Lower lobe of right lung (tissue), 2 donors: ENCODE data around the gene ALKBH3. TPM values are rescaled to one million over a fixed set of nuclear protein-coding genes. Genes with fewer than 3 reads are reported as not detected.

Source experiments
- ATAC-seq, 2 donors: fragments of 200-7000 bp; cut with Tn5 transposase; one replicate each; pipeline ENCODE4 v1.9.1; 2020 to 2022; ENCODE audit warnings: mild to moderate bottlenecking in 2 of 2, moderate library complexity in 2 of 2
- DNase-seq: peaks from one replicate; pipeline ENCODE4 v3.0.0-alpha.2; 2020
- H3K27ac ChIP-seq: fragments of 200-600 bp; one replicate; pipeline ENCODE4 v1.8.0; 2022
- H3K27me3 ChIP-seq: fragments of 200-600 bp; one replicate; pipeline ENCODE4 v1.8.0; 2022; ENCODE audit warnings: low read depth
- H3K36me3 ChIP-seq: fragments of 200-600 bp; one replicate; pipeline ENCODE4 v1.8.0; 2022; ENCODE audit warnings: mild to moderate bottlenecking
- H3K4me1 ChIP-seq: fragments of 200-600 bp; one replicate; pipeline ENCODE4 v1.8.0; 2022
- H3K4me3 ChIP-seq: fragments of 200-600 bp; one replicate; pipeline ENCODE4 v1.8.0; 2022; ENCODE audit warnings: mild to moderate bottlenecking
- H3K9me3 ChIP-seq: fragments of 200-600 bp; one replicate; pipeline ENCODE4 v1.8.0; 2022
- intact Hi-C: fragments of 100-400 bp; cut with DNase I; formaldehyde crosslinking; loops from one replicate; pipeline ENCODE4 v1.11.0; 2022
- total RNA-seq: library from RNA; stranded (reverse); fragmentation: NEBNext Ultra II Directional; extraction: Animal tissue kit (Norgen Biotek cat#: 25700); gene quantifications from one replicate; pipeline ENCODE4 v1.2.1, GENCODE V29; 2021
- TF ChIP-seq, protein P1 (sequence below): fragments of 200-600 bp; IDR thresholded peaks from one replicate; pipeline ENCODE4 v1.8.0; 2022; ENCODE audit warnings: antibody characterized with exemption, mild to moderate bottlenecking
- donor health status: DM: no; HTN: yes; CAD: no; lungs with severe emphysema.

The ALKBH3 gene
- total RNA-seq, 1 donor from 2014 or later: 26.5 TPM

DNA sequence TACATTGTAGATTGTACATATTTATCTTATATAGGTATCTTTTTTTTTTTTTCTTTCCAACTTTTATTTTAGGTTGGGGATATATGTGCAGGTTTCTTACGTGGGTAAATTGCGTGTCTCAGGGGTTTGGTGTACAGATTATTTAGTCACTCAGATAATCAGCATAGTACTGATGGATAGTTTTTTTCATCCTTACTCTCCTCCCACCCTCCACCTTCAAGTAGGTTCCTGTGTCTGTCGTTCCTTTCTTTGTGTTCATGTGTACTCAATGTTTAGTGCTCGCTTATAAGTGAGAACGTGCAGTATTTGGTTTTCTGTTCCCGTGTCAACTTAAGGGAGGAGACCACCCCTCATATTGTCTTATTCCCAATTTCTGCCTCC lies 71.4 kb downstream of the ALKBH3 start:
- no peaks in the 10 kb centered on the region for H3K27me3 ChIP-seq
- intact Hi-C loops: no loop called here
- DNase-seq (no peak), ATAC-seq (no peak)
- TF ChIP-seq, protein P1, sequence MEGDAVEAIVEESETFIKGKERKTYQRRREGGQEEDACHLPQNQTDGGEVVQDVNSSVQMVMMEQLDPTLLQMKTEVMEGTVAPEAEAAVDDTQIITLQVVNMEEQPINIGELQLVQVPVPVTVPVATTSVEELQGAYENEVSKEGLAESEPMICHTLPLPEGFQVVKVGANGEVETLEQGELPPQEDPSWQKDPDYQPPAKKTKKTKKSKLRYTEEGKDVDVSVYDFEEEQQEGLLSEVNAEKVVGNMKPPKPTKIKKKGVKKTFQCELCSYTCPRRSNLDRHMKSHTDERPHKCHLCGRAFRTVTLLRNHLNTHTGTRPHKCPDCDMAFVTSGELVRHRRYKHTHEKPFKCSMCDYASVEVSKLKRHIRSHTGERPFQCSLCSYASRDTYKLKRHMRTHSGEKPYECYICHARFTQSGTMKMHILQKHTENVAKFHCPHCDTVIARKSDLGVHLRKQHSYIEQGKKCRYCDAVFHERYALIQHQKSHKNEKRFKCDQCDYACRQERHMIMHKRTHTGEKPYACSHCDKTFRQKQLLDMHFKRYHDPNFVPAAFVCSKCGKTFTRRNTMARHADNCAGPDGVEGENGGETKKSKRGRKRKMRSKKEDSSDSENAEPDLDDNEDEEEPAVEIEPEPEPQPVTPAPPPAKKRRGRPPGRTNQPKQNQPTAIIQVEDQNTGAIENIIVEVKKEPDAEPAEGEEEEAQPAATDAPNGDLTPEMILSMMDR: no peak
- no peaks in the 10 kb centered on the region for H3K9me3 ChIP-seq
- H3K4me3 ChIP-seq: no peak overlapping the region
- H3K27ac ChIP-seq: no peak overlapping the region
- H3K36me3 ChIP-seq: no peaks in the 10 kb centered on the region
- H3K4me1 ChIP-seq: no peaks in the 10 kb centered on the region

DNA sequence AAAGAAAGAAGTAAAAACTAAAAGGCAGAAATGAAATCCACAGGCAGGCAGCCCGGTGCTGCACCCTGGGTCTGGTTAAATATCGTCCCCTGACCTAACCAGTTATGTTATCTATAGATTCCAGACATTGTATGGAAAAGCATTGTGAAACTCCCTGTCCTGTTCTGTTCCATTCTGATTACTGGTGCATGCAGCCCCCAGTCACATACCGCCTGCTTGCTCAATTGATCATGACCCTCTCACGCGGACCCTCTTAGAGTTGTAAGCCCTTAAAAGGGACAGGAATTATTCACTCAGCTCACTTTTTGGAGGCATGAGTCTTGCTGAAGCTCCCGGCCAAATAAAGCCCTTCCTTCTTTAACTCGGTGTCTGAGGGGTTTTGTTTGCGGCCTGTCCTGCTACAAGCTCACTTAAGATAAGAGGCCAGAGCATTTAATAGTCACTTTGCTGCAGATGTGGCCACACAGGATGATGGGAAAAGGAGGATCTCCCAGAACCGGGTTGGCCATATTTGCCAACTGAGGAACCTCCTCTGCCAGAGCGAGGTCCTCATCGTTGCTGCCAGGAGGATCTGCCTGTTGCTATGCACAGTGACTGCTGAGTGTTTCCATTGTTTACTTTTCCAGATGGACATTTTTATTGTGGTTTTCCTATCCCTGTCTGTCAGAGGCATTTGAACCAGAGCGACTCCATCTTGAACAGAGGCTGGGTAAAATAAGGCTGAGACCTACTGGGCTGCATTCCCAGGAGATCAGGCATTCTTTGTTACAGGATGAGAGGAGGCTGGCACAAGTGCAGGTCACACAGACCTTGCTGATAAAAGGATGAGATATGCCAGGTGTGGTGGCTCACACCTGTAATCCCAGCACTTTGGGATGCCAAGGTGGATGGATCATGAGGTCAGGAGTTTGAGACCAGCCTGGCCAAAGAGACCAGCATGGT lies 72.0 kb downstream of the ALKBH3 start:
- no peaks in the 10 kb centered on the region for H3K36me3 ChIP-seq
- no peak overlapping the region for H3K4me3 ChIP-seq
- no peaks in the 10 kb centered on the region for H3K9me3 ChIP-seq
- H3K27ac ChIP-seq: no peak overlapping the region
- ATAC-seq (no peak), DNase-seq (no peak)
- no peaks in the 10 kb centered on the region for H3K27me3 ChIP-seq
- intact Hi-C loops: no loop called here
- TF ChIP-seq, protein P1: no peak
- no peaks in the 10 kb centered on the region for H3K4me1 ChIP-seq

DNA sequence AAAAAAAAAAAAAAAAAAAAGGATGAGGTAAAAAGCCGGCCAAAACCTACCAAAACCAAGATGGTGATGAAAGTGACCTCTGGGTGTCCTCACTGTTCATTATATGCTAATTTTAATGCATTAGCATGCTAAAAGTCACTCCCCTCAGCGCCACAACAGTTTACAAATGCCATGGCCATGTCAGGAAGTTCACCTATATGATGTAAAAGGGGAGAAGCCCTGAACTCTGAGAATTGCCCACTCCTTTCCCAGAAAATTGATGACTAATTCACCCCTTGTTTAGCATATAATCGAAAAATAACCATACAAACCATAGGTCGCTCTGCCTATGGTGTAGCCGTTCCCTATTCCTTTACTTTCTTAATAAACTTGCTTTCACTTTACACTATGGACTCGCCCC lies 72.9 kb downstream of the ALKBH3 start:
- DNase-seq (no peak), ATAC-seq (no peak)
- Histone ChIP-seq H3K4me1 (no peaks in the 10 kb centered on the region), H3K9me3 (no peaks in the 10 kb centered on the region), H3K36me3 (no peaks in the 10 kb centered on the region), H3K27ac (no peak overlapping the region), H3K27me3 (no peaks in the 10 kb centered on the region), H3K4me3 (no peak overlapping the region)
- intact Hi-C loops: no loop called here
- TF ChIP-seq, protein P1: no peak

DNA sequence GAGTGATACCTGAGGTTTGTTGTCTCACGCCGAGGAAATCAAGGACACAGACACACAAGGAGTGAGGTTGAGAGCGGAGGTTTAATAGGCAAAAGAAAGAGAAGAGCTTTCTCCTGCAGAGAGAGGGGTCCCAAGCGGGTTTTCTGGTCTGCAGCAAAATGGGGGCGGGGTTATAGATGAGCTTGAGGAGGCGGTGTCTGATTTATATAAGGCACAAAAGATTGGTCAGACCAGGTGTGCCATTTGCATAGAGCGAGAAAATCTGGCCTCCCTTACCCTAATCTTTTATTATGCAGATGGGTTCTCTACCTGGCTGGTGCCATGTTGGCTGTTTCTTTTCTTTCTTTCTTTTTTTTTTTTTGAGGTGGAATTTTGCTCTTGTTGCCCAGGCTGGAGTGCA lies 73.6 kb downstream of the ALKBH3 start:
- Histone ChIP-seq H3K27ac (no peak overlapping the region), H3K27me3 (no peaks in the 10 kb centered on the region), H3K36me3 (no peaks in the 10 kb centered on the region), H3K4me3 (no peak overlapping the region), H3K9me3 (no peaks in the 10 kb centered on the region), H3K4me1 (no peaks in the 10 kb centered on the region)
- no peak for DNase-seq
- intact Hi-C loops: no loop called here
- TF ChIP-seq, protein P1: no peak
- ATAC-seq: no peak

DNA sequence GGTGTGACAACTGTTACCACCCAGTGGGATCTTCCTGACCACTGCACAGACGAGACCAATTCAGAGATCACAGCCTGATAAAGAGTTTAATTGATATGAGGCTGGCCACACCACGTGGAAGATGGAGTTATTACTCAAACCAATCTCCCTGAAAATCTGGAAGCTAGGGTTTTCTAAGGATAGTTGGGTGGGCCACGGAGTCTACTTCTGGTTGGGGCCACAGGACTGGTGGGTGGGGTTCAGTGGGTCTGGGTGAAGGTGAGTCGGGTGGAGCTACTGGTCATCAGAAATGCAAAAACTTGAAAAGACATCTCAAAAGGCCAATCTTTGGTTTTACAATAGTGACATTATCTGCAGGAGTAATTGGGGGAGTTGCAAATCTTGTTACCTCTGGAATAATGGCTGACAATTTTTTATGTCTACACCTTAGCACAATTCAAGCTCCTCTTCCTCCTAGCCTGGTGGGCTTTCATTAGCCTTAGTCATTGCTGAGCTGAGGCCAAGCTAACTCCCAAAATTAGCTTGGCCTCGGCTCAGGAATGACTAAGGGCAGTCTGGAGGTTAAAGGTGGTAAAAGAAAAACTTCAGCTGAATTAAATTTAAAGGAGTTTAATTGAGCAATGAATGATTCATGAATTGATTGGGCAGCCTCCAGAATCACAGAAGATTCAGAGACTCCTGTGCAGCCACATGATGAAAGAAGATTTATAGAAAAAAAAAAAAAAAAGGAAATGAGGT lies 74.9 kb downstream of the ALKBH3 start:
- Histone ChIP-seq H3K27ac (no peak overlapping the region), H3K27me3 (no peaks in the 10 kb centered on the region), H3K36me3 (no peaks in the 10 kb centered on the region), H3K4me1 (no peaks in the 10 kb centered on the region), H3K9me3 (no peaks in the 10 kb centered on the region), H3K4me3 (no peak overlapping the region)
- intact Hi-C loops: no loop called here
- ATAC-seq (no peak), DNase-seq (no peak)
- TF ChIP-seq, protein P1: no peak
